ENCODE measurements around the gene EOMES. TPM values are rescaled to one million over a fixed set of nuclear protein-coding genes. Genes with fewer than 3 reads are reported as not detected.

EOMES gene
- total RNA-seq, 3 donors from 2014 or later = 0.48 to 0.88 TPM; not detected in 1

- TF ChIP-seq POLR2AphosphoS5 (IDR thresholded peaks at IDR 0.05) (peak; percentile 74 to 83 (median 77)), POLR2A (IDR thresholded peaks at IDR 0.05) (no peak)
- TF ChIP-seq, protein P1, sequence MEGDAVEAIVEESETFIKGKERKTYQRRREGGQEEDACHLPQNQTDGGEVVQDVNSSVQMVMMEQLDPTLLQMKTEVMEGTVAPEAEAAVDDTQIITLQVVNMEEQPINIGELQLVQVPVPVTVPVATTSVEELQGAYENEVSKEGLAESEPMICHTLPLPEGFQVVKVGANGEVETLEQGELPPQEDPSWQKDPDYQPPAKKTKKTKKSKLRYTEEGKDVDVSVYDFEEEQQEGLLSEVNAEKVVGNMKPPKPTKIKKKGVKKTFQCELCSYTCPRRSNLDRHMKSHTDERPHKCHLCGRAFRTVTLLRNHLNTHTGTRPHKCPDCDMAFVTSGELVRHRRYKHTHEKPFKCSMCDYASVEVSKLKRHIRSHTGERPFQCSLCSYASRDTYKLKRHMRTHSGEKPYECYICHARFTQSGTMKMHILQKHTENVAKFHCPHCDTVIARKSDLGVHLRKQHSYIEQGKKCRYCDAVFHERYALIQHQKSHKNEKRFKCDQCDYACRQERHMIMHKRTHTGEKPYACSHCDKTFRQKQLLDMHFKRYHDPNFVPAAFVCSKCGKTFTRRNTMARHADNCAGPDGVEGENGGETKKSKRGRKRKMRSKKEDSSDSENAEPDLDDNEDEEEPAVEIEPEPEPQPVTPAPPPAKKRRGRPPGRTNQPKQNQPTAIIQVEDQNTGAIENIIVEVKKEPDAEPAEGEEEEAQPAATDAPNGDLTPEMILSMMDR (IDR thresholded peaks at IDR 0.05) = no peak
- peak in 1 of 2 donors; percentile 56 for DNase-seq (ENCODE audit: low spot score in 2 of 2)
- no peaks in the 10 kb centered on the region for H3K4me1 ChIP-seq
- no peak overlapping the region for H3K4me3 ChIP-seq
- intact Hi-C loops (cut with DNase I; ENCODE audit: low total_unique reads) = no loop called here
- H3K27me3 ChIP-seq = no peaks in the 10 kb centered on the region
- H3K36me3 ChIP-seq = no peaks in the 10 kb centered on the region
- H3K27ac ChIP-seq = peak overlapping the region; percentile 69 to 76
- no peaks in the 10 kb centered on the region for H3K9me3 ChIP-seq
Measured at GRCh38 chr3:27677565-27677964, 44.6 kb downstream of the EOMES start.

- no peaks in the 10 kb centered on the region for H3K27me3 ChIP-seq
- no peaks in the 10 kb centered on the region for H3K9me3 ChIP-seq
- no peak overlapping the region for H3K4me3 ChIP-seq
- no peak for DNase-seq (ENCODE audit: low spot score in 2 of 2)
- no peaks in the 10 kb centered on the region for H3K4me1 ChIP-seq
- TF ChIP-seq POLR2AphosphoS5 (IDR thresholded peaks at IDR 0.05) = no peak
- no peak for TF ChIP-seq POLR2A (IDR thresholded peaks at IDR 0.05)
- TF ChIP-seq, protein P1 (IDR thresholded peaks at IDR 0.05) = no peak
- intact Hi-C loops (cut with DNase I; ENCODE audit: low total_unique reads) = no loop called here
- peak overlapping the region in 1 of 2 donors; percentile 69 for H3K27ac ChIP-seq
- H3K36me3 ChIP-seq = no peaks in the 10 kb centered on the region
Measured at GRCh38 chr3:27675287-27675686, 46.8 kb downstream of the EOMES start.

- no peak overlapping the region for H3K4me3 ChIP-seq
- H3K27me3 ChIP-seq = no peaks in the 10 kb centered on the region
- no peaks in the 10 kb centered on the region for H3K4me1 ChIP-seq
- DNase-seq (ENCODE audit: low spot score in 2 of 2) = no peak
- no peaks in the 10 kb centered on the region for H3K9me3 ChIP-seq
- intact Hi-C loops (cut with DNase I; ENCODE audit: low total_unique reads) = no loop called here
- TF ChIP-seq, protein P1 (IDR thresholded peaks at IDR 0.05) = no peak
- TF ChIP-seq POLR2AphosphoS5 (IDR thresholded peaks at IDR 0.05) (no peak), POLR2A (IDR thresholded peaks at IDR 0.05) (no peak)
- no peak overlapping the region for H3K27ac ChIP-seq
- no peaks in the 10 kb centered on the region for H3K36me3 ChIP-seq
Measured at GRCh38 chr3:27673701-27674100, 48.4 kb downstream of the EOMES start.

DNA sequence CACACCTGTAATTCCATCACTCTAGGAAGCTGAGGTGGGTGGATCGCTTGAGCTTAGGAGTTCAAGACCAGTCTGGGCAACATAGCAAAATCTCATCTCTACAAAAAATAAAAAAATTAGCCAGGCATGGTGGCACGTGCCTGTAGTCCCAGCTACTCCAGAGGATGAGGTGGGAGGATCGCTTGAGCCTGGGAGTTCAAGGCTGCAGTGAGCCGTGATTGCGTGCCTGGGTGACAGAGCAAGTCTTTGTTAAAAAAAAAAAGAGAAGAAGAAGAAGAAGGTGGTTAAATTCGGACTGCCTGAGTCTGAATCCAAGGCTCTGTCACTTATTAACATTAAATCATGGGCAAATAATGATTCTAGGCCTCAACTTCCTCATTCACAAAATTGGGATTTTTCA is 51.0 kb downstream of the EOMES start:
- Histone ChIP-seq H3K27ac (no peak overlapping the region), H3K36me3 (no peaks in the 10 kb centered on the region), H3K27me3 (no peaks in the 10 kb centered on the region), H3K4me1 (no peaks in the 10 kb centered on the region), H3K9me3 (no peaks in the 10 kb centered on the region), H3K4me3 (no peak overlapping the region)
- intact Hi-C loops (cut with DNase I; ENCODE audit: low total_unique reads) = no loop called here
- TF ChIP-seq, protein P1 (IDR thresholded peaks at IDR 0.05) = no peak
- no peak for TF ChIP-seq POLR2AphosphoS5 (IDR thresholded peaks at IDR 0.05)
- no peak for TF ChIP-seq POLR2A (IDR thresholded peaks at IDR 0.05)
- DNase-seq (ENCODE audit: low spot score in 2 of 2) = no peak

DNA sequence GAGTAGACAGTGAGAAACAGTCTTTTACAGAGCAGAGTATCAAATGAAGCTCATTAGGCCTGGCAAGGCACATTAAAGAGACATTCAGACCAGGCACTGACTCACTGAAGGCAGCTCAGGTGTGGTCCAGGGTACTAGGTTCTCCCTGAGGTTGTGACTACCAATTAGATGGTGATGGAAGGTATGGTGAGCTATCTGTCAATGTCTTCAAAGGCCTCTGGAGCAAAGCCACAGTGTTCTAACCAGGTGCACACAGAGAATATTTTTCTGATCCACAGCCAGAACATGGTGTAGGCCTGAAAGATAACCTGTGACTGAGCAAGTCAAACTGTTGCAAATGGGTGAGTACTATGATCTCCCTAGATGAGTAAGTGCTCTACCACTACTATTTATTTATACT is 51.5 kb downstream of the EOMES start:
- Histone ChIP-seq H3K4me1 (no peaks in the 10 kb centered on the region), H3K27ac (no peak overlapping the region), H3K4me3 (no peak overlapping the region), H3K36me3 (no peaks in the 10 kb centered on the region), H3K27me3 (no peaks in the 10 kb centered on the region), H3K9me3 (no peaks in the 10 kb centered on the region)
- DNase-seq (ENCODE audit: low spot score in 2 of 2) = no peak
- TF ChIP-seq POLR2A (IDR thresholded peaks at IDR 0.05) = no peak
- TF ChIP-seq, protein P1 (IDR thresholded peaks at IDR 0.05) = no peak
- TF ChIP-seq POLR2AphosphoS5 (IDR thresholded peaks at IDR 0.05) = no peak
- intact Hi-C loops (cut with DNase I; ENCODE audit: low total_unique reads) = no loop called here

Data from breast epithelium (tissue), 4 donors.